ENCODE data around the gene TEC.

- no peak for TF ChIP-seq EP300 (IDR thresholded peaks at IDR 0.05; ENCODE audit: borderline replicate concordance)
- no peak for TF ChIP-seq TAF1 (IDR thresholded peaks at IDR 0.05; ENCODE audit: low read depth)
- no peak for TF ChIP-seq CREB1 (IDR thresholded peaks at IDR 0.05; ENCODE audit: low read depth)
- TF ChIP-seq RAD21 (IDR thresholded peaks at IDR 0.05; ENCODE audit: low read depth), result no peak
Observed at GRCh38 chr4:48197643-48198237, 71.9 kb downstream of the TEC start.
